Body of pancreas (tissue), 4 donors: ENCODE measurements around the gene ZNF792.
"Not testable (repeated sequence)": the region's sequence is repeated elsewhere in the genome, so short reads cannot be mapped to it uniquely, and the experiment has no call there.

Experiments
- POLR2A ChIP-seq, 3 donors: fragments of 450-650 bp; IDR thresholded peaks; one replicate each; pipeline ENCODE4 v1.6.1; 2016; ENCODE audit warnings: antibody characterized with exemption in 3 of 3, mild to moderate bottlenecking in 2 of 3
- TF ChIP-seq, protein P1 (sequence below), 7 experiments: fragments of 450-650 bp in 4 of 7; fragments of 200-600 bp in 3 of 7; sonication (generic) in 3 of 7; IDR thresholded peaks; one replicate each; pipeline ENCODE4 v1.5.1; 2016 to 2019; ENCODE audit warnings: antibody characterized with exemption in 7 of 7

DNA sequence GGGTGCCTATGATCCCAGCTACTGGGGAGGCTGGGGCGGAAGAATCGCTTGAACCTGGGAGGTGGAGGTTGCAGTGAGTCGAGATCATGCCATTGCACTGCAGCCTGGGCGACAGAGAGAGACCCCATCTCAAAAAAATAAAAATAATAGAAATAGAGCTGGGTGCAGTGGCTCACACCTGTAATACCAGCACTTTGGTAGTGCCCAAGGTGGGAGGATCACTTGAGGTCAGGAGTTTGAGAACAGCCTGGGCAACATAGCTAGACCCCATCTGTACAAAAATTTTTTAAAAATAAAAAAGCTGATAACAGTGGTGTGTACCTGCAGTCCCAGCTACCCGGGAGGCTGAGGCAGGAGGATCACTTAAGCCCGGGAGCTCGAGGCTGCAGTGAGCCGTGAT, 43.4 kb upstream of the ZNF792 start:
- TF ChIP-seq, protein P1, sequence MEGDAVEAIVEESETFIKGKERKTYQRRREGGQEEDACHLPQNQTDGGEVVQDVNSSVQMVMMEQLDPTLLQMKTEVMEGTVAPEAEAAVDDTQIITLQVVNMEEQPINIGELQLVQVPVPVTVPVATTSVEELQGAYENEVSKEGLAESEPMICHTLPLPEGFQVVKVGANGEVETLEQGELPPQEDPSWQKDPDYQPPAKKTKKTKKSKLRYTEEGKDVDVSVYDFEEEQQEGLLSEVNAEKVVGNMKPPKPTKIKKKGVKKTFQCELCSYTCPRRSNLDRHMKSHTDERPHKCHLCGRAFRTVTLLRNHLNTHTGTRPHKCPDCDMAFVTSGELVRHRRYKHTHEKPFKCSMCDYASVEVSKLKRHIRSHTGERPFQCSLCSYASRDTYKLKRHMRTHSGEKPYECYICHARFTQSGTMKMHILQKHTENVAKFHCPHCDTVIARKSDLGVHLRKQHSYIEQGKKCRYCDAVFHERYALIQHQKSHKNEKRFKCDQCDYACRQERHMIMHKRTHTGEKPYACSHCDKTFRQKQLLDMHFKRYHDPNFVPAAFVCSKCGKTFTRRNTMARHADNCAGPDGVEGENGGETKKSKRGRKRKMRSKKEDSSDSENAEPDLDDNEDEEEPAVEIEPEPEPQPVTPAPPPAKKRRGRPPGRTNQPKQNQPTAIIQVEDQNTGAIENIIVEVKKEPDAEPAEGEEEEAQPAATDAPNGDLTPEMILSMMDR (IDR thresholded peaks at IDR 0.05): not testable (repeated sequence)
- not testable (repeated sequence) for TF ChIP-seq POLR2A (IDR thresholded peaks at IDR 0.05)
